Inflammatory macrophage treated with lipopolysaccharide for 4 hours (primary cell): Measurements from ENCODE around the gene ITPRIP.

Experiments
- DNase-seq: peaks from one replicate; pipeline ENCODE4 v3.0.0-alpha.2; 2020

ITPRIP gene

GRCh38 chr10:104274762-104275721 lies 63.2 kb downstream of the ITPRIP start:
- no peak for DNase-seq

- no peak for DNase-seq
Measured at GRCh38 chr10:104273899-104274575, 64.2 kb downstream of the ITPRIP start.

- no peak for DNase-seq
Measured at GRCh38 chr10:104273286-104273685, 65.0 kb downstream of the ITPRIP start.

GRCh38 chr10:104268713-104269645 lies 69.3 kb downstream of the ITPRIP start, which contains the start of gene GSTO2:
Gene GSTO2 (plus strand): TSS chr10:104269184. CDS start chr10:104274916, 5,732 bp downstream.
- peak; percentile 95 for DNase-seq

DNA sequence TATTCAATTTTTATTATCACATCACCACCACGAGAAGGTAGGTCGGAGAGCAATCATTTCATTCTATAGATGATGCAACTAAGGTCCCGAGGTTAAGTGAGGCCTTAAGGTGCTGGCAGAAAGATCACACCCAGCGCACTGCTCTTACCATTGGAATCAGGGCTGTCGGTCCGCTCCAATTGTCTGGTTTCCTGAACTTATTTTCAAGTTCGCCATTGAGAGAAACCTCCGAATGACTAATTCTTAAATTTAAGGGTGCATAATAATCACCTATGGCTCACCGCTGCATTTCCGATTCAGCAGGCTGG lies 69.9 kb downstream of the ITPRIP start:
- DNase-seq: no peak

GRCh38 chr10:104267721-104268404 lies 70.4 kb downstream of the ITPRIP start:
- no peak for DNase-seq

DNA sequence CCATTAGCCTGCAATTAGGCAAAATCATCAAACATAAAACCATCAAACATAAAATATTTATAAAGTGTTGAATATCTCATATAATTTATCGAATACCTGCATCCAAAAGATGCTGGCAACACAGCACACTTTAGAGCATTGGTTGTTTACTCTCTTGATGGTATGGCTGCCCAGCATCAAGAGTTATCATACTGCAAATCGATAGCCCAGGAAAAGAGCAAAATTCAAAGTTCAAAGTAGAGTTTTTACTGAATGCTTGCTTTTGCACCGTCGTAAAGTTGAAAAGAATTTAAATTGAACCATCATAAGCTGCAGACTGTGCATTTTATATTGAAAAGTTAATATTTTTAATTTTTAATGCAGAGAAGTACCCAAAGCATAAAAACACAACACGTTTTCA lies 73.5 kb downstream of the ITPRIP start:
- DNase-seq: no peak

GRCh38 chr10:104262055-104262454 lies 76.2 kb downstream of the ITPRIP start:
- DNase-seq: no peak

- peak; percentile 83 for DNase-seq
Measured at GRCh38 chr10:104260775-104261115, 77.5 kb downstream of the ITPRIP start.

DNA sequence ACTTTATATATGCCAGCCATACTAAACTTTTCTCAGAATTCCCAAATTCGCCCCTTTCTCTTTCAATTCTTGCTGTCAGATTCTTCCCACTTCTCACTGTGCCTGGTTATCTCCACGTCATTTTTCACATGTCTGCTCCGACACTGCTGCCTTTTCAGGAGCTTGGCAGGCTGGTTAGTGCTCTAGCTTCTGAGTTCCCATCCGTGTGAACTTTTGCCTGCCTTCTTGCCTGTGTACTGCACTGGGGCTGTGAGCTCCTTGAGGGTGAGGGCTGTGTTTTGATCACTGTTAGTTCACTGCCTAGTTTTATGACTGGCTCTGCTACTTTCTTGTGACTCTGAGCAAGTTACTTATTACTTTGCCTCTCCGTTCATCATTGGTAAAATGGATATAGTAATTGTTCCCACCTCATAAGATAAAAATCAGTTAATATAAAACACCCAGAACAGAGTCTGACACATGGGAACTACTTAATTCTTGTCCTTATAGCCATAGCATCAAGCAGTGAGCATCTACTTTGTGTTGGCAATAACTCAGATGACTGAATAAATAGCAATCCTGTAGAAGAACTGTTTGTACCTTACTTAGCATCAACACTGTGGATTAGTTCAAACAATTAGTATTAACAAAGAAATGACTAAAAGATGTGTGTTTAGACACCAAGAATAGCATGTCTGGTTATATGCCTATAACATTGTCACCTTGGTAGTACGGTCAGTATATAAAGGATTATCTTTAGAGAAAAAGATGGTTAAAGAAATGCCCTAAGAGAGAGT lies 78.1 kb downstream of the ITPRIP start:
- DNase-seq: no peak
